GM19372 (cell line): Measurements from ENCODE around the gene ZBTB43.

Experiments
- ATAC-seq: cut with Tn5 transposase; IDR thresholded peaks from one replicate; pipeline ENCODE4 v1.9.1; 2021; ENCODE audit warnings: mild to moderate bottlenecking, low read depth, moderate library complexity; ENCODE audit not compliant: unreplicated experiment

Gene ZBTB43

GRCh38 chr9:126853667-126854066 is 48.8 kb downstream of the ZBTB43 start:
- no peak for ATAC-seq

- no peak for ATAC-seq
Measured at GRCh38 chr9:126854734-126855133, 49.9 kb downstream of the ZBTB43 start.

- ATAC-seq, result no peak
Measured at GRCh38 chr9:126856326-126856877, 51.6 kb downstream of the ZBTB43 start.

GRCh38 chr9:126857261-126857960 is 52.6 kb downstream of the ZBTB43 start:
- no peak for ATAC-seq

GRCh38 chr9:126859111-126859510 is 54.3 kb downstream of the ZBTB43 start:
- no peak for ATAC-seq

GRCh38 chr9:126860077-126860756 is 55.4 kb downstream of the ZBTB43 start, which contains the start of gene ZBTB34:
ZBTB34 (plus strand) TSS chr9:126860639; CDS start chr9:126879400, 18,761 bp downstream.
- ATAC-seq, result peak; percentile 64

- peak; percentile 30 for ATAC-seq
Measured at GRCh38 chr9:126860757-126861466, 56.1 kb downstream of the ZBTB43 start.

GRCh38 chr9:126861707-126862103 is 56.9 kb downstream of the ZBTB43 start:
- no peak for ATAC-seq

GRCh38 chr9:126862104-126862761 is 57.4 kb downstream of the ZBTB43 start:
- ATAC-seq, result no peak

GRCh38 chr9:126864771-126865170 is 59.9 kb downstream of the ZBTB43 start:
- ATAC-seq, result no peak

GRCh38 chr9:126869368-126869767 is 64.5 kb downstream of the ZBTB43 start:
- ATAC-seq, result no peak

GRCh38 chr9:126872516-126872915 is 67.7 kb downstream of the ZBTB43 start:
- no peak for ATAC-seq

- ATAC-seq, result no peak
Measured at GRCh38 chr9:126874546-126875314, 69.9 kb downstream of the ZBTB43 start.

- no peak for ATAC-seq
Measured at GRCh38 chr9:126875756-126876510, 71.1 kb downstream of the ZBTB43 start.

GRCh38 chr9:126876531-126876930 is 71.7 kb downstream of the ZBTB43 start:
- no peak for ATAC-seq

- ATAC-seq, result no peak
Measured at GRCh38 chr9:126877418-126877817, 72.6 kb downstream of the ZBTB43 start.

GRCh38 chr9:126879288-126879687 is 74.4 kb downstream of the ZBTB43 start:
- ATAC-seq, result no peak

- ATAC-seq, result no peak
Measured at GRCh38 chr9:126880226-126880946, 75.5 kb downstream of the ZBTB43 start.
